GM23248 (cell line): ENCODE data around the gene SPRR4. TPM values are rescaled to one million over a fixed set of nuclear protein-coding genes. Genes with fewer than 3 reads are reported as not detected.

Experiments
- DNase-seq: peaks from one replicate; pipeline ENCODE4 v3.0.0-alpha.2; 2015
- H2AFZ ChIP-seq: fragments of 200-600 bp; sonication (generic); 2 replicates; pipeline ENCODE4 v1.6.1; 2016; ENCODE audit warnings: antibody characterized with exemption
- H3F3A ChIP-seq: fragments of 200-600 bp; sonication (generic); 2 replicates; pipeline ENCODE4 v1.6.1; 2016; ENCODE audit warnings: mild to moderate bottlenecking, antibody characterized with exemption, mixed run types; ENCODE audit not compliant: insufficient read depth
- H3K27ac ChIP-seq: fragments of 200-600 bp; sonication (generic); 2 replicates; pipeline ENCODE4 v1.5.1; 2016; ENCODE audit warnings: mild to moderate bottlenecking
- H3K27me3 ChIP-seq: fragments of 200-600 bp; sonication (generic); replicated peaks from 2 replicates; pipeline ENCODE4 v1.6.1; 2016; ENCODE audit warnings: mild to moderate bottlenecking; ENCODE audit not compliant: insufficient read depth
- H3K36me3 ChIP-seq: fragments of 200-600 bp; sonication (generic); 2 replicates; pipeline ENCODE4 v1.6.1; 2016; ENCODE audit warnings: low read depth, mild to moderate bottlenecking
- H3K4me1 ChIP-seq: fragments of 200-600 bp; sonication (generic); 2 replicates; pipeline ENCODE4 v1.6.1; 2016; ENCODE audit warnings: mild to moderate bottlenecking; ENCODE audit not compliant: insufficient read depth
- H3K4me2 ChIP-seq: fragments of 200-600 bp; sonication (generic); one replicate; pipeline ENCODE4 v1.6.1; 2016; ENCODE audit warnings: mild to moderate bottlenecking; ENCODE audit not compliant: unreplicated experiment
- H3K4me3 ChIP-seq: fragments of 200-600 bp; sonication (generic); 2 replicates; pipeline ENCODE4 v1.5.1; 2016; ENCODE audit warnings: mild to moderate bottlenecking
- H3K79me2 ChIP-seq: fragments of 200-600 bp; sonication (generic); 2 replicates; pipeline ENCODE4 v1.6.1; 2016; ENCODE audit warnings: mild to moderate bottlenecking; ENCODE audit not compliant: insufficient read depth
- H3K9ac ChIP-seq: fragments of 200-600 bp; sonication (generic); 2 replicates; pipeline ENCODE4 v1.6.1; 2016; ENCODE audit warnings: mild to moderate bottlenecking
- H3K9me2 ChIP-seq: fragments of 200-600 bp; sonication (generic); 2 replicates; pipeline ENCODE4 v1.6.1; 2016; ENCODE audit warnings: mixed run types, mild to moderate bottlenecking, moderate library complexity; ENCODE audit not compliant: insufficient read depth
- H3K9me3 ChIP-seq: fragments of 200-600 bp; sonication (generic); one replicate; pipeline ENCODE4 v1.6.1; 2017; ENCODE audit warnings: low read depth
- H4K20me1 ChIP-seq: fragments of 200-600 bp; sonication (generic); 2 replicates; pipeline ENCODE4 v1.6.0; 2016; ENCODE audit not compliant: insufficient read depth
- EZH2 ChIP-seq: fragments of 200-600 bp; sonication (generic); IDR thresholded peaks from 2 replicates; pipeline ENCODE4 v1.6.1; 2018; ENCODE audit warnings: antibody characterized with exemption, mild to moderate bottlenecking; ENCODE audit not compliant: insufficient read depth, poor library complexity, severe bottlenecking
- EZH2phosphoT487 ChIP-seq: fragments of 200-600 bp; sonication (generic); IDR thresholded peaks from 2 replicates; pipeline ENCODE4 v1.6.1; 2018; ENCODE audit warnings: antibody characterized with exemption, moderate library complexity, mild to moderate bottlenecking, low read depth; ENCODE audit not compliant: insufficient read depth
- WGBS, 2 experiments: methylation state at CpG; one replicate each; pipeline ENCODE4 v1.1.6; 2015 to 2017; ENCODE audit warnings: low lambda C conversion rate in 2 of 2, low coverage in 1 of 2; ENCODE audit errors: missing lambda C conversion rate in 2 of 2; 5-methylcytosine and 5-hydroxymethylcytosine counted together
- in situ Hi-C: fragments of 300-500 bp; cut with MboI; formaldehyde crosslinking; loops from 2 replicates; pipeline ENCODE4 v1.15.0; 2020
- polyA plus RNA-seq: library from polyadenylated mRNA; unstranded; fragments of >200 nt; fragmentation: Nextera tagmentation; extraction: Ambion mirVana; gene quantifications from 2 replicates; pipeline ENCODE4 v1.2.1, GENCODE V29; 2016
- total RNA-seq: library from RNA; depleted of rRNA; stranded (reverse); fragments of >200 nt; shearing (Covaris generic); gene quantifications from 2 replicates; pipeline ENCODE4 v1.2.3, GENCODE V29; 2014

Gene SPRR4
- total and polyA plus RNA-seq, 2 experiments from 2014 or later: not detected

DNA sequence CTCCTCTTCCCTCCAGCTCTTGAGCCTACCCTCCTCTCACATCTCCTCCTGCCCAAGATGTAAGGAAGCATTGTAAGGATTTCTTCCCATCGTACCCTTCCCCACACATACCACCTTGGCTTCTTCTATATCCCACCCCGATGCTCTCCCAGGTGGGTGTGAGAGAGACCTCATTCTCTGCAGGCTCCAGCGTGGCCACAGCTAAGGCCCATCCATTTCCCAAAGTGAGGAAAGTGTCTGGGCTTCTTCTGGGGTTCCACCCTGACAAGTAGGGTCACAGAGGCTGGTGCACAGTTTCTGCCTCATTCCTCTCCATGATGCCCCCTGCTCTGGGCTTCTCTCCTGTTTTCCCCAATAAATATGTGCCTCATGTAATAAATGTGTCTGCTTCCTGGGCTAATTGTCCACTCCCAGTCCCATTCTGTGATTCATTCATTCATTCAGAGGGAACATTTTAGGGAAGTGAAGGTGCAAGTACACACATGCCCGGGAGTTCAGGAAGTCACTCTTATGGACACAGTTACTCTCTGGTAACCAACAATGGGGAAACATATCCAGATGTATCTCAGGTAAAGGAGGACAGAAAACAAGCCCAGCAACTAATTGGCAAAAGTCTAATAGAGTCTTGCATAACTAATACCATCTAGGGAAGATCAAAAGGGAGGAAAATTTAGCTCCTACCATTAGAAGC lies 1.9 kb downstream of the SPRR4 start:
- no peaks in the 10 kb centered on the region for H3K36me3 ChIP-seq
- H3K9ac ChIP-seq: no peak overlapping the region
- no peak overlapping the region for H3K4me3 ChIP-seq
- no peak overlapping the region for H3K4me2 ChIP-seq
- WGBS, 2 experiments: 40 to 45% methylated on average over 4 of the region's 4 CpGs
- TF ChIP-seq EZH2 (no peak), EZH2phosphoT487 (no peak)
- H3F3A ChIP-seq: no peaks in the 10 kb centered on the region
- H3K27ac ChIP-seq: no peak overlapping the region
- no peak overlapping the region for H2AFZ ChIP-seq
- H3K9me3 ChIP-seq: no peaks in the 10 kb centered on the region
- no peaks in the 10 kb centered on the region; the same call in 1 of the 2 replicates for H3K27me3 ChIP-seq
- H3K79me2 ChIP-seq: no peaks in the 10 kb centered on the region
- in situ Hi-C loops: no loop called here
- no peak for DNase-seq
- no peaks in the 10 kb centered on the region for H4K20me1 ChIP-seq
- no peaks in the 10 kb centered on the region for H3K4me1 ChIP-seq
- H3K9me2 ChIP-seq: peaks cover 3% of the 10 kb centered on the region; the same call in 1 of the 2 replicates

DNA sequence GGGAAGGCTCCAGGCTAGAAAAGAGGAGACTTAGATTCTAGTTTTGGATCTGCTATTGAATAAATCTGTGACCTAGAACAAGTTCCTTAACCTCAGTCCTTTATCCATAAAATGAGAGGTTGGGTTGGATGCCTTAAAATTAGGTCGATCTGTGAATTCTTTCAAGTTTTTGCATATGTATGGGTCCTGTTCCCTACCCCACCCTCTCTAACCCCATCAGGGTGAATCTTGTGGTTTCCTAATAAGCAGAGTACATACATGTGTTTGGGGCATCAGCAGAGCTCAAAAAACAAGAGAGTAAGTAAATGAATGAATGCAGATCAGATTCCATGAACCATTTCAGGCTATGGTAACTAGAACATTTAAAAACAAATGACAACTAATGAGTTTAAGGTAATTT lies 6.2 kb downstream of the SPRR4 start:
- in situ Hi-C loops: no loop called here
- H3K4me1 ChIP-seq: no peaks in the 10 kb centered on the region
- H3K79me2 ChIP-seq: no peaks in the 10 kb centered on the region
- peaks cover 3% of the 10 kb centered on the region; the same call in 1 of the 2 replicates for H3K9me2 ChIP-seq
- no peaks in the 10 kb centered on the region for H3F3A ChIP-seq
- H3K27me3 ChIP-seq: peaks cover 15% of the 10 kb centered on the region
- no peak overlapping the region for H3K4me2 ChIP-seq
- no peaks in the 10 kb centered on the region for H3K36me3 ChIP-seq
- no peak for DNase-seq
- H2AFZ ChIP-seq: no peak overlapping the region
- no peak overlapping the region for H3K9ac ChIP-seq
- no peak overlapping the region for H3K4me3 ChIP-seq
- 17 to 23% methylated on average over 1 of the region's 1 CpG for WGBS, 2 experiments
- no peak overlapping the region for H3K27ac ChIP-seq
- H3K9me3 ChIP-seq: no peaks in the 10 kb centered on the region
- TF ChIP-seq EZH2 (no peak), EZH2phosphoT487 (no peak)
- H4K20me1 ChIP-seq: no peaks in the 10 kb centered on the region

DNA sequence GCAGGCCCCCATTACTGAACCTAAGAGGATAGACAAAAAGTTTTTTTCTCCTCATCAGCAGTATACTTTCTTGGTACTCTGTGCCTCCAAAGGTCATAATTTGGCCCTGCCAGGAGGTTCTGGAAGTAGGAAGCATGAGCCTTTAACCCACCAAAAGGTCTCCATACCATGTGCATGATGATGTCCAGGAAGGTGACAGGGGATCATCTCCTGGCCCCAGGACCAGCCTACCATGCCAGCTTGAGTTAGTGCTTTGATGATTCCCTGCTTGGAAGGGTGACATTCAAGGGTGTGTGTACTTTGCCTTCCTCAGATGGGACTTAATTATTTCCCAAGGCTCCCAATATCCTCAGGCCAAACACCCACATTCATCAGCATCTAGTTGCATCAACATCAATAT lies 7.2 kb downstream of the SPRR4 start:
- in situ Hi-C loops: no loop called here
- DNase-seq: no peak
- Histone ChIP-seq H3K27ac (no peak overlapping the region), H3K36me3 (no peaks in the 10 kb centered on the region), H4K20me1 (no peaks in the 10 kb centered on the region), H3F3A (no peaks in the 10 kb centered on the region), H3K27me3 (peaks cover 15% of the 10 kb centered on the region), H3K79me2 (no peaks in the 10 kb centered on the region), H3K9me2 (peaks cover 3% of the 10 kb centered on the region; the same call in 1 of the 2 replicates), H3K4me3 (no peak overlapping the region), H3K9ac (no peak overlapping the region), H3K9me3 (no peaks in the 10 kb centered on the region), H3K4me1 (no peaks in the 10 kb centered on the region), H3K4me2 (no peak overlapping the region), H2AFZ (no peak overlapping the region)
- no peak for TF ChIP-seq EZH2
- no peak for TF ChIP-seq EZH2phosphoT487

DNA sequence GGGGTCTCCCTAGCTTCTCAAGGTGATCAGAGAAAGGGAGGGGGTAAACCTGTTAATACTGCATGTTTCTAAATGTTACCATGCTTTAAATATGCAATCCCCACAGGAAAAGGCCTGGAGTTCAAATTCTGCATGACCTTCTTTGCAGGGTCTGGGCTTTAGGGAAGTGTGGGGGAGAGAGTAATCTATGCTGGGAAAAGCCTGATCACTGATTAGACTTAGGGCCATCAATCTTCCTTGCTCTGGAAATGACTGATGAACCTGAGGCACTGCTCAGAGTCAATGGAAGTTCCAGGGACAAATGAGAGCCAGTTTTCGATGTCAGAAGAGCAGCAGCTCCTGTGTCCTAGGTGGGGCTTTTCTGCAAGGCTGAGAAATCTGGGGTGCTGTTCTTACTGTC lies 10.2 kb downstream of the SPRR4 start:
- Histone ChIP-seq H3K79me2 (no peaks in the 10 kb centered on the region), H3K27me3 (peaks cover 15% of the 10 kb centered on the region), H4K20me1 (no peaks in the 10 kb centered on the region), H3K9ac (no peak overlapping the region), H3K36me3 (no peaks in the 10 kb centered on the region), H3K4me2 (no peak overlapping the region), H3K4me1 (no peaks in the 10 kb centered on the region), H3K9me2 (no peaks in the 10 kb centered on the region), H3F3A (no peaks in the 10 kb centered on the region), H3K9me3 (no peaks in the 10 kb centered on the region), H3K27ac (no peak overlapping the region), H3K4me3 (no peak overlapping the region), H2AFZ (no peak overlapping the region)
- 19 to 43% methylated on average over 1 of the region's 1 CpG for WGBS, 2 experiments
- TF ChIP-seq EZH2 (no peak), EZH2phosphoT487 (no peak)
- in situ Hi-C loops: no loop called here
- DNase-seq: no peak
